GM19324 (cell line): Measurements from ENCODE around the gene SNTB2.

Experiments
- ATAC-seq: cut with Tn5 transposase; IDR thresholded peaks from one replicate; pipeline ENCODE4 v1.9.1; 2021; ENCODE audit warnings: mild to moderate bottlenecking, moderate library complexity; ENCODE audit not compliant: unreplicated experiment, low FRiP score

SNTB2 gene

GRCh38 chr16:69179328-69180010 lies 7.5 kb upstream of the SNTB2 start:
- no peak for ATAC-seq

DNA sequence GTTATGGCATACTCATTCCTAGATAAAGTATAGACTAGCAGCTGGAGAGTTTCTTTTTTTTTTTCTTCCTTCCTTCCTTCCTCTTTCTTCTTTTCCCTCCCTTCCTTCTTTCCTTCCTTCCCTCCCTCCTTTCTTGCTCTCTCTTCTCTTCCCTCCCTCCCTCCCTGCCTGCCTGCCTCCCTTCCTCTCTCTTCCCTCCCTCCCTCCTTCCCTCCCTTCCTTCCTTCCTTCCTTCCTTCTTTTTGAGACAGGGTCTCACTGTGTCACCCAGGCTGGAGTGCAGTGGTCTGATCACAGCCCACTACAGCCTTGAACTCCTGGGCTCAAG lies 7.0 kb upstream of the SNTB2 start:
- ATAC-seq, result no peak

DNA sequence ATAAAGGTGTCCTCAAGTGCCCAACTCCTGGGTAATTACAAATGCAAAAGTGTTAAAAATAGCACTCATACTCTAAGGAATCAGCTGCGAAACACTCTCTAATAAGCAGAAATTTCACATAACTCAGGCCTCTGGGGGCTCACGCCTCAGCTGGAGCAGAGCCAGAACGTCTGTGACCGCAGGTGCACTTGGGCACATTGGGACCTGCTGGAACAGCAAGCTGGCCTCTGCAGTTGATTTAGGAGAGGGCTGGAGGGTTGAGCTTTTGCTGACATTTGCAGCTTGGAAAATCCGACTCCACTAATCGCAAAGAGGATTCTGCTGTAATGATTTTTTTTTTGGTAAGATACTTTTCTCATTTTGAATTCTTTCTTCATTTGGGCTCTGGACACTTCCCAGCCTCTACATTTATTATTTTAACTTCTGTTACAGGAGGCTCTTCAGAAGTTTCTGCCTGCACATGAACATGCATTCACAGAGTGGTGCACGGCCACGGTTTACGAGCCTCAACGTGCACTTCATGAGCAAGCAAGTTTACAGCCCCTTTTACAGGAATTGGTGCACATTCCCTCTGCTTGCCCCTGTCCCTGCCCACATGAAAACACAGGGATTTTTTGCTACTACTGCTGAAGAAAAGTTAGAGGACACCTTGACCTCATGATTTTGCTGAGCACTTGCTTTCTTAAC lies 4.1 kb upstream of the SNTB2 start:
- no peak for ATAC-seq

DNA sequence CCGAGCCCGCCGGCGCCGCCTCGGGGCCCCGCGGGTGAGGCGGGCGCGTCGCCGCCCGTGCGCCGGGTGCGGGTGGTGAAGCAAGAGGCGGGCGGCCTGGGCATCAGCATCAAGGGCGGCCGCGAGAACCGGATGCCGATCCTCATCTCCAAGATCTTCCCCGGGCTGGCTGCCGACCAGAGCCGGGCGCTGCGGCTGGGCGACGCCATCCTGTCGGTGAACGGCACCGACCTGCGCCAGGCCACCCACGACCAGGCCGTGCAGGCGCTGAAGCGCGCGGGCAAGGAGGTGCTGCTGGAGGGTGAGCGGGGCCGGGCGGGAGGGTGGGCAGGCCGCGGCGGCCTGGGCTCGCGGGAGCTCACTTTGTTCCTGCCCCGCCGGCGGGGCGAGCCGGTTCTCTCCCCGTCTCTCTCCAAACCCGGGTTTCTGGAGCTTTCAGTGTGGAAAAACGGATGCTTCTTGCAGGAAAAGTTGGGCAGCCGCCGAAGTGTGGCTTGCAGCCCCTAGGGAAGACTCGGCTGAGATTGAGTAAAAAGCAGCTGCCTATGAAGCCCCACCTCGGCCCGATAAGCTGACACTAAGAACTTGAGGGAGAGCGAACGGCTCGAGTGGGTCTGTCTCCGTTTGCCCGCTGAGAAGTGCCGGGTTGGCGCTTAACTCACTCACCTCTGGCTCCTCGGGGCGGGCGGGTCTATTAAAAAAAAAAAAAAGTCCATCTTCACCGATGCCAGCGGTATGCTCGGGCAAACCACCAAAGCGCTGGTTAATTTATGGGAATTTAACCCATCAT lies 677 bp downstream of the SNTB2 start:
- ATAC-seq, result peak; percentile 43

- no peak for ATAC-seq
These were observed 1.2 kb downstream of the SNTB2 start for GRCh38 chr16:69188236-69188549.

GRCh38 chr16:69188716-69189115 lies 1.8 kb downstream of the SNTB2 start:
- ATAC-seq, result no peak

DNA sequence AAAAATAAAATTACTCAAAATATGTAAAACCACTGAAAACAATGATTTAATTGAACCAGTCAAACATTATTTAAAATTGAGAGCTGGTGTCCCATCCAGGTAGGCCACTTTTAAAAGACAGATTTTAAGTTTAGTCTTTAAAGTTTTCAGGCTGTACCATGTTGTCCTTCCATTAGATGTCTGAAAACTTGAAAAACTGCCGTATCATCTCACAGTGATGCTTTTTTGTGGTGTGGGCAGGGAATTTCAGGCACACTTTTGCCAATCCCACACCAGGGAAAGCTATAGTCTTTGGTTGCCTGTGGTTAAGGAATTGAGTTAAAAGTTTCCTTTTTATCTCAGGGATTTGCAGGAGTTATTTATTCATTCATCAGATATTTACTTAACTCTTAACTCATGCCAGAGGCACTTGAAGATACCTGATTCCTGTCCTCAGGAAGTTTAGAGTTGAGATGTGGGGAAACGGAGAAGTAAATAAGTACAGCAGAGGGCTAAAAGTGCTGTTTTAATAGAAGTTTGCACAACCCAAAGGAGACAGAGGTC lies 3.2 kb downstream of the SNTB2 start:
- no peak for ATAC-seq

DNA sequence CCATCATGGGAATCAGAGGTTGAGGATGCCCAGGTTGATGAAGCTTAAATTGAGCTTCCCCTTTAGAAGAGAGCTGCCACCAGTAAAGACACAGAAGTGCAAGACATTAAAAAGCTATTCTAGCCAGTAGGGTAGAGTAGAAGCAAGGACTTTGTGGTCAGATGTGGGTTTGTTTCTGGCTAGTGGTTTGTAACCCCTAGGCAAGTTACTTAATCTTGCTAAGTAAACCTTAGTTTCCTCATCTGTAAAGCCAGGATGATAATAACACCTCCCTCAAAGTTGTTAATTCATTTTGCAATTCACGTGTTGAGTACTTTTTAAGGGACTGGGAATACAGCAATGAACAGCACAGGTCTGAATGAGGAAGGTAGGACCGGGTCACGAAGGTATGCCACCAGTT lies 3.6 kb downstream of the SNTB2 start:
- no peak for ATAC-seq

DNA sequence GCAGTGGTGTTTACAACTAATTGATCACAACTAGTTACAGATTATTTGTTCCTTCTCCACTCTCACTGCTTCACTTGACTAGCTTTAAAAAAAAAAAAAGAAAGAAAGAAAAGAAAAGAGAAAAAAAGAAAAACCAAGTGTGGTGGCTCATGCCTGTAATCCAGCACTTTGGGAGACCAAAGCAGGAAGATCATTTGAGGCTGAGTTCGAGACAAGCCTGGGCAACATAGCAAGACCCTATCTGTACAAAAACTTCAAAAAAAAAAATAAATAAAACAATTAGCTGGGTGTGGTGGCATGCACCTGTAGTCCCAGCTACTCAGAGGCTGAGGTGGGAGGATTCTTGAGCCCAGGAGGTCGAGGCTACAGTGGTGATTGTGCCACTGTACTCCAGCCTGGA lies 4.2 kb downstream of the SNTB2 start:
- ATAC-seq, result no peak

DNA sequence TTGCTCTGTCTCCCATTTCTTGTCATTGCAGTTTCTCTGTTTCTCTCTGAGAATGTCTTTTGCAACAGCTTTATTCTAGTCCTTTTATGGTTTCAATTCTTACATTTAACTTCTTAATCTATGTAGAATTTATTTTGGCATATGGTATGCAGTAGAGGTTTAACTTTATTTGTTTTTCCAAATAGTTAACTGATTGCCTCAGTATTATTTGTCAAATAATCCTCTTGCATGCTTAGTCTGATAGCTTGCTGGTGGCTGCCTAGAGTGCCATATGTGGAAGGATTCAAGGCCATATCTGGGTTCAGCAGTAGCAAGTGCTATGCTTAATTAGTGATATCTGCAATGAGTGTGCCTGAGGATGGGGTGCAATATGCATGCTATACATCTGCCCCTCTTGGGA lies 6.9 kb downstream of the SNTB2 start:
- no peak for ATAC-seq

GRCh38 chr16:69194488-69194887 lies 7.5 kb downstream of the SNTB2 start:
- no peak for ATAC-seq

GRCh38 chr16:69195369-69196029 lies 8.5 kb downstream of the SNTB2 start:
- no peak for ATAC-seq

DNA sequence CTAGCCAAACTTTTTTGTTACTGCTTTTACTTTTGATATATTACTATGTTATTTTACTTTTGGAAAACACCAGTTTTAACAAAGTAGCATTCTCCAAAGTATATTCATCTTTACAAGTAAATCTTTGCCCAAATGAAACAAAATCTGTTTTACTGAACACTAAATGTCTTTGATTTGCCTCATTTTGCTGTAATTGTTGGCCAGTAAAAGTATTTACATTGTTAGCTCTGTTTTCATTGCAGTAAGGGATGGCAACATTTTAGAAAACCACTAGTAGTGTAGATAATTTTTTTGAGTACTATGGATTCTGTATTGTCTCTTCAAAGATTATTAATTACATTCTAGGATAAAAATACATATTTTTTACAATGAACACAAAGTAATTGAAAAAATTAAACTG lies 10.6 kb downstream of the SNTB2 start:
- no peak for ATAC-seq

- no peak for ATAC-seq
These were observed 12.4 kb downstream of the SNTB2 start for GRCh38 chr16:69199382-69199781.

- ATAC-seq, result no peak
These were observed 14.3 kb downstream of the SNTB2 start for GRCh38 chr16:69201291-69201690.

GRCh38 chr16:69201787-69202186 lies 14.8 kb downstream of the SNTB2 start:
- ATAC-seq, result no peak

GRCh38 chr16:69204172-69204571 lies 17.2 kb downstream of the SNTB2 start:
- ATAC-seq, result no peak

GRCh38 chr16:69209735-69210134 lies 22.8 kb downstream of the SNTB2 start:
- ATAC-seq, result no peak

- ATAC-seq, result no peak
These were observed 30.5 kb downstream of the SNTB2 start for GRCh38 chr16:69217433-69217832.

DNA sequence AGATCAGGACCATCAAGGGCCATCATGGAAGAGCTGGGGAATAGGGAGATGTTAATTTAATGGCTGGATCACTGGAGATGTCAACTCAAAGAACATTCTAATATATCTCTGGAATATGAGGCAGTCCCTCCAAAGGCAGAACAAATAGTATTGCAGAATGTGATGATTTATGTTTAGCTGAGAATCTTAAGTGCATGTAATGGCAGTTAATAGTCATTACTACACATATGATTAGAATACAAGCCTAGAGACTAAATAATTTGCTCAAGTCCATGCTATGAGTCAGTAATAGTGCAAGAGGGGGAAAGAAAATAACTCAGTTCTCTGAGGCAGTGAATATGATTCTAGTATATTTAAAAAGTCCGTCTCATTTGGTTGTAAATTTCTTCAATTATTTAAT lies 32.3 kb downstream of the SNTB2 start:
- ATAC-seq, result no peak

- ATAC-seq, result no peak
These were observed 36.9 kb downstream of the SNTB2 start for GRCh38 chr16:69223882-69224281.
